Adrenal gland (tissue), 12 donors: Measurements from ENCODE around the gene MID1. TPM values are rescaled to one million over a fixed set of nuclear protein-coding genes. Genes with fewer than 3 reads are reported as not detected.

Experiments used
- DNase-seq, 7 donors: peaks; one replicate each; pipeline ENCODE4 v3.0.0-alpha.2; 2019 to 2020
- H3K27ac ChIP-seq, 5 donors: fragments of 200-600 bp; sonication (generic) in 4 of 5; 1 replicate in 3 of 5; 2 replicates in 2 of 5; pipeline versions ENCODE4 v1.5.1 to v1.8.0; 2016 to 2020; ENCODE audit warnings: mild to moderate bottlenecking in 1 of 5
- H3K27me3 ChIP-seq: fragments of 200-600 bp; 2 replicates; pipeline ENCODE4 v1.8.0; 2021
- H3K36me3 ChIP-seq, 2 donors: fragments of 200-600 bp; replicated peaks in 1 of 2; 1 replicate in 1 of 2; 2 replicates in 1 of 2; pipeline versions ENCODE4 v1.5.1 to v1.8.0; 2018 to 2022
- H3K4me1 ChIP-seq, 2 donors: fragments of 200-600 bp; replicated peaks in 1 of 2; 1 replicate in 1 of 2; 2 replicates in 1 of 2; pipeline versions ENCODE4 v1.5.1 to v1.8.0; 2018 to 2021
- H3K4me3 ChIP-seq, 4 donors: fragments of 200-600 bp; sonication (generic) in 3 of 4; one replicate each; pipeline ENCODE4 v1.5.1; 2016 to 2018
- H3K9me3 ChIP-seq, 3 donors: fragments of 200-600 bp; sonication (generic) in 1 of 3; replicated peaks in 1 of 3; 1 replicate in 2 of 3; 2 replicates in 1 of 3; pipeline versions ENCODE4 v1.5.1 to v1.8.0; 2016 to 2021
- POLR2A ChIP-seq, 2 donors: fragments of 450-650 bp; IDR thresholded peaks; one replicate each; pipeline ENCODE4 v1.6.1; 2017; ENCODE audit warnings: antibody characterized with exemption in 2 of 2, mild to moderate bottlenecking in 2 of 2, moderate library complexity in 1 of 2
- whole genome bisulfite sequencing, 4 donors: extraction: QIAGEN DNeasy Blood & Tissue Kit in 2 of 4; methylation state at CpG; one replicate each; pipeline versions ENCODE4 v1.1.5 to v1.1.7; 2013 to 2017; 5-methylcytosine and 5-hydroxymethylcytosine counted together
- intact Hi-C, 2 donors: fragments of 100-400 bp; cut with DNase I; formaldehyde crosslinking; loops; one replicate each; pipeline versions ENCODE4 v1.14.1 to v1.15.0; 2022 to 2023
- polyA plus RNA-seq, 3 donors: library from polyadenylated mRNA; stranded (reverse); fragments of 200-250 nt in 2 of 3; fragments of 350-450 nt in 1 of 3; fragmentation: Illumina TruSeq in 1 of 3; extraction: RNeasy Lipid Tissue Mini Kit (QIAGEN cat#74804) in 1 of 3; gene quantifications; one replicate each; pipeline ENCODE4 v1.2.3, GENCODE V29; 2013 to 2014
- total RNA-seq, 9 donors: library from RNA; depleted of rRNA in 4 of 9; stranded (reverse); fragments of >200 nt in 4 of 9; fragments of 120-200 nt in 1 of 9; fragmentation: NEBNext Ultra II Directional in 1 of 9; extraction: Animal tissue kit (Norgen Biotek cat#: 25700) in 1 of 9; gene quantifications; one replicate each; pipeline versions ENCODE4 v1.1.0 to v1.2.4, GENCODE V29; 2013 to 2023
- TF ChIP-seq, protein P1 (sequence below), 6 experiments: fragments of 450-650 bp in 4 of 6; fragments of 200-600 bp in 2 of 6; sonication (generic) in 1 of 6; IDR thresholded peaks; 1 replicate in 5 of 6; 2 replicates in 1 of 6; pipeline versions ENCODE4 v1.5.1 to v1.8.0; 2016 to 2021; ENCODE audit warnings: antibody characterized with exemption in 6 of 6, mild to moderate bottlenecking in 2 of 6, moderate library complexity in 1 of 6
- donor health status: healthy with polysubstance abuse.
- donor health status: Bipolar disorder and iron deficiency.
- donor health status: DM: yes; HTN: yes; CAD: no.
- donor health status: DM: no; HTN: no; CAD: no.
- donor health status: DM: no; HTN: no; CAD: no.
- donor health status: DM: yes; HTN: yes; CAD: no.

MID1 gene
- total and polyA plus RNA-seq, 12 donors: 3.6 to 19.4 (median 7.7) TPM

DNA sequence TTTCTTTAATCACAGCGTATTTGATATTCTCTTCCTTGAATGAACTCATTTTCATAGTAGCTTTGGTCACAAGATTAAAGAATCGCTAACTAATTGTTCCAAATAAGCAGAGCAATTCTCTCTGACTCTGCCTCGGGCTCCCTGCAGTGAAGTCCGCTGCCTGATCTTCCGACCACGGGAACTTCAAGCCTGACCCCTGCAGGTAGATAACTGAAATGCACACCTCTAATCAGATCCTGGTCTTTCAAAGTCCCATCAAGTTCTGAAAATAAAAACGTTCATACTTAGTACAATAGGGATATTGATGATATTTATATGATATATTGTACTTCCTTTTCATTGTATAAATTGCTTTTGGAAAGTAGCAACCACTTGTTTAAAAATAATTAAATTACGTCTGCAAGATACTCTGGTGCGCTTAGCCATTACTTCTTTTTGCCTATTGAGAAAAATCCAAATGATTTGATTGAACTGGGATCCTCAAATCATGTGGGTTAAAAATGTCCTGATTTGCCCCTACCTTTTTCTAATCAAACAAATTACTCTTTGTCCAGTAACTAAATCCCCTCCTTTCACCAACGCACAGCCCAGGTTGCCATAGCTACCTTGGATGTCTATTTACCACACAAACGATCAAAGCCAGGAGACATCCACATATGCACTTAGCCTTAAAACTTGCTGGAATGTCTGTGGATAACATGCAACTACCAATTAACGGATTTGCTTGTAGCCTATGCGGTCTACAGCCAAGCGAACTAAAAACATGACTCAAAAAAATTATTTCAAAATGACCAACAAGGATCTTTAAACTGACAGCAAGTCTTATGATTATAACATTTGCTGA, 4.2 kb downstream of the MID1 start:
- H3K27ac ChIP-seq: peak overlapping the region in 2 of 5 donors; percentile 10 to 30
- intact Hi-C loops: no loop called here

DNA sequence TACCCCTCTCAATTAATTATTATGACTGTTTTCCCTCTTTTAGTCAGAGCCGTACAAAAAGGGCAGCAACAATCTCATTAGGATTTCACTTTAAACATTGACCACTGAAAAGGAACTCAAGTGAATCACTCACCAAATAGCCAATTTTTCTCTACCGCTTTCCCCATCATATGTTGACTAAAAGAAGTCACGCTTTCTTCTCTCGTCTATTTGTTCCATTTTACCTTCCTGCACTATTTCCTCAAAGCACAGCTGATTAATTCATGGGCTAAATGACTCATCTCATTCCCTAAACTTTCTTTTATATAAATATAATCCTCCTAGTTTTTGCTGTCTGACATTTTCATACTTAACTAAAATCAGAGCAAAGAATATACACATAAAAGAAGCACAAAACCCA, 8.2 kb downstream of the MID1 start:
- H3K4me1 ChIP-seq: no peaks in the 10 kb centered on the region
- intact Hi-C loops: no loop called here
- no peaks in the 10 kb centered on the region for H3K27me3 ChIP-seq
- peak overlapping the region in 3 of 5 donors; percentile 41 to 70 (median 47) for H3K27ac ChIP-seq
- H3K9me3 ChIP-seq: no peaks in the 10 kb centered on the region
- H3K4me3 ChIP-seq: no peak overlapping the region
- WGBS, 4 donors: 37 to 48% (median 44%) methylated on average over 4 of the region's 4 CpGs
- DNase-seq: no peak
- H3K36me3 ChIP-seq: no peaks in the 10 kb centered on the region
- no peak for TF ChIP-seq POLR2A (IDR thresholded peaks at IDR 0.05)
- TF ChIP-seq, protein P1, sequence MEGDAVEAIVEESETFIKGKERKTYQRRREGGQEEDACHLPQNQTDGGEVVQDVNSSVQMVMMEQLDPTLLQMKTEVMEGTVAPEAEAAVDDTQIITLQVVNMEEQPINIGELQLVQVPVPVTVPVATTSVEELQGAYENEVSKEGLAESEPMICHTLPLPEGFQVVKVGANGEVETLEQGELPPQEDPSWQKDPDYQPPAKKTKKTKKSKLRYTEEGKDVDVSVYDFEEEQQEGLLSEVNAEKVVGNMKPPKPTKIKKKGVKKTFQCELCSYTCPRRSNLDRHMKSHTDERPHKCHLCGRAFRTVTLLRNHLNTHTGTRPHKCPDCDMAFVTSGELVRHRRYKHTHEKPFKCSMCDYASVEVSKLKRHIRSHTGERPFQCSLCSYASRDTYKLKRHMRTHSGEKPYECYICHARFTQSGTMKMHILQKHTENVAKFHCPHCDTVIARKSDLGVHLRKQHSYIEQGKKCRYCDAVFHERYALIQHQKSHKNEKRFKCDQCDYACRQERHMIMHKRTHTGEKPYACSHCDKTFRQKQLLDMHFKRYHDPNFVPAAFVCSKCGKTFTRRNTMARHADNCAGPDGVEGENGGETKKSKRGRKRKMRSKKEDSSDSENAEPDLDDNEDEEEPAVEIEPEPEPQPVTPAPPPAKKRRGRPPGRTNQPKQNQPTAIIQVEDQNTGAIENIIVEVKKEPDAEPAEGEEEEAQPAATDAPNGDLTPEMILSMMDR (IDR thresholded peaks at IDR 0.05): no peak

More for the DNA sequence above, 4.2 kb downstream of the MID1 start:
- Histone ChIP-seq H3K4me3 (peak overlapping the region in 1 of 4 donors; percentile 10), H3K36me3 (no peaks in the 10 kb centered on the region), H3K4me1 (no peaks in the 10 kb centered on the region), H3K9me3 (no peaks in the 10 kb centered on the region), H3K27me3 (no peaks in the 10 kb centered on the region)
- peak in 1 of 2 donors; percentile 15 for TF ChIP-seq POLR2A (IDR thresholded peaks at IDR 0.05)
- TF ChIP-seq, protein P1 (IDR thresholded peaks at IDR 0.05): peak; percentile 38 to 62 (median 57)
- DNase-seq: peak; percentile 38 to 66 (median 52)
- WGBS, 4 donors: 36 to 44% (median 42%) methylated on average over 14 of the region's 14 CpGs

- TF ChIP-seq, protein P1 (IDR thresholded peaks at IDR 0.05): no peak
- TF ChIP-seq POLR2A (IDR thresholded peaks at IDR 0.05): no peak
- Histone ChIP-seq H3K27ac (peak overlapping the region in 3 of 5 donors; percentile 30 to 70 (median 47)), H3K4me1 (no peaks in the 10 kb centered on the region), H3K36me3 (no peaks in the 10 kb centered on the region), H3K4me3 (no peak overlapping the region), H3K9me3 (no peaks in the 10 kb centered on the region), H3K27me3 (no peaks in the 10 kb centered on the region)
- whole genome bisulfite sequencing, 4 donors: 23 to 32% (median 29%) methylated on average over 4 of the region's 4 CpGs
- intact Hi-C loops: no loop called here
- DNase-seq: no peak
Measured at GRCh38 chrX:10611441-10612090, 8.8 kb downstream of the MID1 start.

- H3K4me1 ChIP-seq: no peaks in the 10 kb centered on the region
- intact Hi-C loops: no loop called here
- TF ChIP-seq POLR2A (IDR thresholded peaks at IDR 0.05): no peak
- TF ChIP-seq, protein P1 (IDR thresholded peaks at IDR 0.05): no peak
- WGBS, 4 donors: 68 to 88% (median 78%) methylated on average over 3 of the region's 3 CpGs
- no peaks in the 10 kb centered on the region for H3K36me3 ChIP-seq
- H3K4me3 ChIP-seq: no peak overlapping the region
- H3K27ac ChIP-seq: no peak overlapping the region
- no peaks in the 10 kb centered on the region for H3K9me3 ChIP-seq
- DNase-seq: no peak
- H3K27me3 ChIP-seq: no peaks in the 10 kb centered on the region
Measured at GRCh38 chrX:10608099-10608498, 12.3 kb downstream of the MID1 start.
